GM13977 (cell line): ENCODE measurements around the gene SATB1.

Experiments
- DNase-seq: peaks from one replicate; pipeline ENCODE4 v3.0.0; 2012; ENCODE audit warnings: low spot score
- in situ Hi-C: fragments of 300-500 bp; cut with MboI; formaldehyde crosslinking; loops from one replicate; pipeline ENCODE4 v1.12.0; 2022; ENCODE audit warnings: low sequenced_read_pairs, low pct_unique_long_range_greater_than_20kb, mixed read lengths, inconsistent platforms; ENCODE audit not compliant: unreplicated experiment
- TF ChIP-seq, protein P1 (sequence below): IDR thresholded peaks from 2 replicates; pipeline ENCODE4 v1.5.1; 2012; ENCODE audit warnings: mild to moderate bottlenecking, control low read depth; ENCODE audit not compliant: insufficient read depth; ENCODE audit errors: extremely low read depth, missing control alignments

The SATB1 gene

DNA sequence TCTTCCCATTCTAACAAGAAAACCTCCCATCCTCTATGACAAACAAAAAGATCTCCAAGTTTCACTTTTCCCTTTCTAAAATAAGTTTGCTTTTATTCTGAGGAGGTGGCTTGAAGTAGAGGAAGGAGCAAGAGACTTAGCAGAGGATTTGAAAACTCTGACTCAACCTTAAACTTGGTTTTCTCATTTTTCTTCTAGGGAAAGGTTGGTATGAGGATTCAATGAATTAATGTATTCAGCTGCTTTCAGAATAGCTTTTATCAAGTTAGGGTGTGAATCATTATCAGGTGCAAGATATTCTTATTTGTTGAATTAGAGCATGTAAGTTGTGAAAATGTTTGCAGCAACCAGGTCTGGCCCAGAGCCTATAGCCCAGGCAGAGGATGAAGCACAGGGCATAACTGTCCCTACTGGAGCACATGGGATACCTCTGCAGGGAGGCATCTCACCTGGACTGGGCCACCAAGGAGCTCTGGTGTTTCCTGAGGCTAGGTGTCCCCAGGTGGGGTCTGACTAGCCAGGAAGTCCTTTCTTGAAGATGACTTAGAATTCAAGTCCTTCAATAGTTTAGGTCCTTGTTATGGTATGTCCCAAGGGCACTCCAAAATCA lies 42.3 kb downstream of the SATB1 start:
- TF ChIP-seq, protein P1, sequence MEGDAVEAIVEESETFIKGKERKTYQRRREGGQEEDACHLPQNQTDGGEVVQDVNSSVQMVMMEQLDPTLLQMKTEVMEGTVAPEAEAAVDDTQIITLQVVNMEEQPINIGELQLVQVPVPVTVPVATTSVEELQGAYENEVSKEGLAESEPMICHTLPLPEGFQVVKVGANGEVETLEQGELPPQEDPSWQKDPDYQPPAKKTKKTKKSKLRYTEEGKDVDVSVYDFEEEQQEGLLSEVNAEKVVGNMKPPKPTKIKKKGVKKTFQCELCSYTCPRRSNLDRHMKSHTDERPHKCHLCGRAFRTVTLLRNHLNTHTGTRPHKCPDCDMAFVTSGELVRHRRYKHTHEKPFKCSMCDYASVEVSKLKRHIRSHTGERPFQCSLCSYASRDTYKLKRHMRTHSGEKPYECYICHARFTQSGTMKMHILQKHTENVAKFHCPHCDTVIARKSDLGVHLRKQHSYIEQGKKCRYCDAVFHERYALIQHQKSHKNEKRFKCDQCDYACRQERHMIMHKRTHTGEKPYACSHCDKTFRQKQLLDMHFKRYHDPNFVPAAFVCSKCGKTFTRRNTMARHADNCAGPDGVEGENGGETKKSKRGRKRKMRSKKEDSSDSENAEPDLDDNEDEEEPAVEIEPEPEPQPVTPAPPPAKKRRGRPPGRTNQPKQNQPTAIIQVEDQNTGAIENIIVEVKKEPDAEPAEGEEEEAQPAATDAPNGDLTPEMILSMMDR, result no peak
- in situ Hi-C loops, result no loop called here
- no peak for DNase-seq

DNA sequence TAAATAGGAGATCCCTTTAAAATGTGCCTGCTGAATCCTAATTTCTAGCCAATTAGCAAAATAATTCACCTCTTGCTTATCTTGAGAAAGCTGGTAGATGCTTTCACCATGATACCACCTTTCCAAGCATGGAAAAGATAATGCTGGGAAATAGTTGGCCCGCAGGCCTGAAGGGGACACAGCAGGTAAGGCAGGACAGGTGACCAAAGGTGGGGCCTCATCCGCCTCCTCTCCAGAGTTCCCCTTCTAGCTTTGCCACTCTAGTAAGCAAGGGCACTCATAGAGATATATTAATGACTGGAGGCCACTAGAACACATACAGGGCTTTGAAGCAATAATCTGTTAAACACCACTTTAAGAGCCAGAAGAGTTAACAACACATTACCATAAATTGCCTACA lies 45.5 kb downstream of the SATB1 start:
- no peak for DNase-seq
- in situ Hi-C loops, result no loop called here
- TF ChIP-seq, protein P1, result no peak

DNA sequence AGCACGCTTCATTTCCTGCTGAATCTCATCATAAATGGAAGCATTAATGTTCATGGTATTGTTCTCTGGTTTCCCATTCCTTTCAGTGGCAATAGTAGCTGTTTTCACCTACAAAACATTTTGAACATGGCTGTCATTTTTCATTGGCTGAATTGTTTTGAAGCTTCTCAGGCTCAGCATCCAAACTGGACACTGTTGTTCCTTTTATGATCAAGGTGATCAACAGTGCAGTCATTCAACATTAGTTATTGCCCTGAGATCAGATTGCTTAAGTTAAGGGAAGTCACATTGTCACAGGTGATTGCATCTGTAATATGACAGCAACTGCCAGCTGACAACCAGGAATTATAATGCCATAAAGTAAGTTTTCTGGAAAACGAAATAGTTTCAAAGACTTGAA lies 46.9 kb downstream of the SATB1 start:
- in situ Hi-C loops, result no loop called here
- TF ChIP-seq, protein P1, result no peak
- no peak for DNase-seq

DNA sequence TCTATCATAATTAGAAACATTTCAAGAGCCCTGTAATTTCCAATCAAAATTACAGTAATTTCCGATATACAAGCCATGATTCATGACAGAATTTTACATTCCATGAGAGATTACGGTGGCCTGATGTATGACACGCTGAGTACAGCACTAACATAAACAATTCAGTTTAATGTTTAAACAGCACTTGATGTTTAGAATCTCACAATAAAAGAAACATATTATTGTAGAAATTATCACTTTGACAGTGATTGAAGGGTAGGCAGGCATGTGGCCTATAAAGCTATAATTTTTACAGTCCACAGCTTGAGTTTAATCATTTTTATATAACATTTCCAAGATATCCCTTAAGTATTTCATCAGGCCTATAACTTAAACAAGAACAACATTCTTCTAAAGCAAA lies 48.5 kb downstream of the SATB1 start:
- no peak for DNase-seq
- in situ Hi-C loops, result no loop called here
- TF ChIP-seq, protein P1, result no peak

DNA sequence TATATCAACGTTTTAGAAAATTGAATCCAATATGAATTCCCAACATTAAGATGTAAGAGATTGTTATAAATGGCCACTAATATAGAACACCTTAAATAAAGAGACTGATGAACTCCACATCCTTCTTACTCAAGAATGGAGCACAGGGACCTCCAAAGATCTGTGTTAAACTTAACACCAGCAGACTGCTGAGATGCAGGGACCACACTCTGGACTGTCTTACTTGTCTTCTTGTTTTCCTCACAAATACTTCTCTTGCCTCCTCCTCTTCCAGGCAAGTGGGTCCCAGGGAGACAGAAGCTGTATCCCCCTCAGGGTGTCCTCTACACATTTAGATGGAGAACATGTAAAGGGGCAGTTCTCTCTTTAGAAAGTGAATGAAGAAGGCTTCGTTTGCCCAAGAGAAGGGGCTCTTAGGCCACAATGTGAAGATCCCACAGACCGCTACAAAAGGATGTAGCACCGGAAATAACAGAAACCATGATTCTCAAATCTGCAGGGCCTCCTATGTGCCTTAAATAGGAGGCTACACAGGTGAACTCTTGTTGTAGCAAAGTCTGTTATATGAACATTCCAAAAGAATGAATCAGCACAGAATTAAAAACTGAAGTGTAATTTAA lies 52.2 kb downstream of the SATB1 start:
- in situ Hi-C loops, result no loop called here
- TF ChIP-seq, protein P1, result no peak
- DNase-seq, result no peak

DNA sequence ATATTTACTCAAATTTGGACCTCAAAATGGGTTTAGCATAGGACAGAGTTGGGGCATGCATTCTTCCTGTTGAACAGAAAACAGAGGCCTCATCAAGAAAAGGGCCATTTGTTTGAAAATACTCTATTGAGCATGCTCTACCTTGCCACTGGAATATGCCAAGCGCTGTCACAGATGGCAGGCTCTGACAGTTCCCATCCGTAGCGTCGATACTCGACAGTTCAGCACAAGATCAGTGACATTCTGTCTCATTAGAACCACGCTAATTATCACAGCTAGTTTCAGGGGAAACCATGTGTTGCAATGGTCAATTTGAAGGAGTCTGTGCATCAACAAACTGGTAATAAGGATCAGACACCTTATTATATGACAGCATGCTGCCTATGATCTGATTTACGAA lies 54.5 kb downstream of the SATB1 start:
- in situ Hi-C loops, result no loop called here
- no peak for DNase-seq
- TF ChIP-seq, protein P1, result no peak
